Mammary epithelial cell (primary cell): Measurements from ENCODE around the gene RNF145.

Experiments used
- CTCF ChIP-seq, 2 donors: IDR thresholded peaks in 1 of 2; conservative IDR thresholded peaks in 1 of 2; 2 replicates each; pipeline ENCODE4 v1.5.1; 2011 to 2012; ENCODE audit warnings: inconsistent platforms in 2 of 2, low read length in 2 of 2, mild to moderate bottlenecking in 2 of 2, control low read depth in 1 of 2, low read depth in 1 of 2; ENCODE audit not compliant: insufficient read depth in 1 of 2; ENCODE audit errors: extremely low read depth in 1 of 2
- EZH2 ChIP-seq: IDR thresholded peaks from 2 replicates; pipeline ENCODE4 v1.6.1; 2012; ENCODE audit warnings: low read length, inconsistent platforms, borderline replicate concordance

GRCh38 chr5:159211729-159212174 is 2.4 kb upstream of the RNF145 start:
- TF ChIP-seq EZH2 (no peak), CTCF (conservative IDR thresholded peaks at IDR 0.05 in 1 of 2, IDR thresholded peaks at IDR 0.05 in 1 of 2; ENCODE audit: extremely low read depth in 1 of 2, insufficient read depth in 1 of 2, low read depth in 1 of 2, low read length in 2 of 2) (no peak)
